Fibroblast of the conjunctiva (primary cell): ENCODE results near the gene KAZN.

Experiments
- DNase-seq: peaks from one replicate; pipeline ENCODE4 v3.0.0-alpha.2; 2010; ENCODE audit warnings: low read depth

KAZN gene

GRCh38 chr1:14773396-14774025, 175.0 kb downstream of the KAZN start:
- no peak for DNase-seq

GRCh38 chr1:14774225-14774624, 175.7 kb downstream of the KAZN start:
- DNase-seq, result no peak

- no peak for DNase-seq
These were observed 176.5 kb downstream of the KAZN start for GRCh38 chr1:14774988-14775387.

- no peak for DNase-seq
These were observed 176.9 kb downstream of the KAZN start for GRCh38 chr1:14775434-14775833.

GRCh38 chr1:14777516-14778506, 179.3 kb downstream of the KAZN start:
- no peak for DNase-seq

GRCh38 chr1:14778541-14778897, 180.0 kb downstream of the KAZN start:
- no peak for DNase-seq

- DNase-seq, result no peak
These were observed 180.7 kb downstream of the KAZN start for GRCh38 chr1:14778898-14779865.

- DNase-seq, result no peak
These were observed 181.8 kb downstream of the KAZN start for GRCh38 chr1:14780271-14780670.

- DNase-seq, result no peak
These were observed 183.3 kb downstream of the KAZN start for GRCh38 chr1:14781811-14782210.

- DNase-seq, result no peak
These were observed 184.5 kb downstream of the KAZN start for GRCh38 chr1:14782741-14783591.

- no peak for DNase-seq
These were observed 185.1 kb downstream of the KAZN start for GRCh38 chr1:14783592-14783886.

- DNase-seq, result no peak
These were observed 186.6 kb downstream of the KAZN start for GRCh38 chr1:14784790-14785773.

GRCh38 chr1:14786109-14786675, 187.7 kb downstream of the KAZN start:
- DNase-seq, result no peak

- no peak for DNase-seq
These were observed 188.2 kb downstream of the KAZN start for GRCh38 chr1:14786681-14787080.

GRCh38 chr1:14787604-14788003, 189.1 kb downstream of the KAZN start:
- DNase-seq, result no peak

GRCh38 chr1:14788080-14788479, 189.6 kb downstream of the KAZN start:
- DNase-seq, result no peak

GRCh38 chr1:14790982-14791381, 192.5 kb downstream of the KAZN start:
- no peak for DNase-seq

- DNase-seq, result no peak
These were observed 193.2 kb downstream of the KAZN start for GRCh38 chr1:14791654-14792053.

- DNase-seq, result no peak
These were observed 195.8 kb downstream of the KAZN start for GRCh38 chr1:14794136-14794768.
